Naive thymus-derived CD8-positive, alpha-beta T cell (primary cell): ENCODE measurements around the gene AGAP6. TPM values are rescaled to one million over a fixed set of nuclear protein-coding genes. Genes with fewer than 3 reads are reported as not detected.
"Not testable (repeated sequence)": the region's sequence is repeated elsewhere in the genome, so short reads cannot be mapped to it uniquely, and the experiment has no call there.

Experiments used
- ATAC-seq, 2 donors: fragments of 150-1000 bp; cut with Tn5 transposase in 1 of 2; sonication (Bioruptor Pico), chemical (Tn5 transposase) in 1 of 2; 1 replicate in 1 of 2; 2 replicates in 1 of 2; pipeline ENCODE4 v1.10.0; 2021; ENCODE audit warnings: mild to moderate bottlenecking in 2 of 2, moderate library complexity in 2 of 2
- POLR2A ChIA-PET: fragments of 350-600 bp; sonication (Branson Sonifier 250); formaldehyde crosslinking; loops from one replicate; lab custom pipeline; 2021; ENCODE audit warnings: antibody characterized with exemption; lab: Charles Lee
- DNase-seq, 10 donors: peaks; one replicate each; pipeline versions ENCODE4 v3.0.0 to v3.0.0-alpha.2; 2020 to 2022
- H3K27ac Mint-ChIP-seq, 10 donors: one replicate each; pipeline ENCODE4 v1.8.0; 2020 to 2022; ENCODE audit warnings: mild to moderate bottlenecking in 10 of 10, mixed read lengths in 10 of 10, moderate library complexity in 4 of 10, inconsistent platforms in 1 of 10
- H3K27me3 Mint-ChIP-seq, 5 donors: one replicate each; pipeline ENCODE4 v1.8.0; 2021 to 2022; ENCODE audit warnings: mixed read lengths in 5 of 5
- H3K36me3 Mint-ChIP-seq, 3 donors: one replicate each; pipeline ENCODE4 v1.8.0; 2020 to 2022; ENCODE audit warnings: mixed read lengths in 3 of 3, mild to moderate bottlenecking in 2 of 3, inconsistent platforms in 1 of 3
- H3K4me1 Mint-ChIP-seq, 4 donors: one replicate each; pipeline ENCODE4 v1.8.0; 2021 to 2022; ENCODE audit warnings: mixed read lengths in 4 of 4
- H3K4me3 Mint-ChIP-seq, 10 donors: one replicate each; pipeline ENCODE4 v1.8.0; 2020 to 2022; ENCODE audit warnings: mild to moderate bottlenecking in 10 of 10, mixed read lengths in 10 of 10, moderate library complexity in 6 of 10, inconsistent platforms in 1 of 10
- H3K9me3 Mint-ChIP-seq, 9 donors: one replicate each; pipeline ENCODE4 v1.8.0; 2020 to 2022; ENCODE audit warnings: mixed read lengths in 9 of 9, mild to moderate bottlenecking in 3 of 9, inconsistent platforms in 1 of 9, moderate library complexity in 1 of 9
- polyA plus RNA-seq, 3 donors: library from polyadenylated mRNA; unstranded; fragments of 300-500 nt; fragmentation: Illumina TruSeq; gene quantifications; one replicate each; pipeline ENCODE4 v1.2.3, GENCODE V29; 2021
- total RNA-seq, 8 experiments: library from RNA in 2 of 8; stranded (reverse) in 2 of 8; gene quantifications; one replicate each; pipeline ENCODE4 v1.2.3 and lab custom pipeline; 2021 to 2026

Gene AGAP6
- total and polyA plus RNA-seq, 5 experiments from 2014 or later = 0.47 to 28.6 (median 2.7) TPM

- POLR2A ChIA-PET, H3K4me3 Mint-ChIP-seq, H3K4me1 Mint-ChIP-seq, H3K9me3 Mint-ChIP-seq, DNase-seq, H3K27me3 Mint-ChIP-seq, H3K36me3 Mint-ChIP-seq, H3K27ac Mint-ChIP-seq: not testable (repeated sequence)
- ATAC-seq = peak in 1 of 2 donors; percentile 46
These were observed 47.1 kb downstream of the AGAP6 start for GRCh38 chr10:50035337-50035736.

- ATAC-seq (no peak), DNase-seq (no peak)
- Mint-ChIP-seq H3K27ac (no peak overlapping the region), H3K9me3 (no peaks in the 10 kb centered on the region), H3K36me3 (peaks cover 0 to 13% (median 11%) of the 10 kb centered on the region in 3 donors), H3K4me1 (no peaks in the 10 kb centered on the region), H3K27me3 (no peaks in the 10 kb centered on the region), H3K4me3 (no peak overlapping the region)
- POLR2A ChIA-PET = no interaction called here
These were observed 56.9 kb downstream of the AGAP6 start for GRCh38 chr10:50044941-50045664.

GRCh38 chr10:50046457-50046856 is 58.3 kb downstream of the AGAP6 start:
- H3K27ac Mint-ChIP-seq, H3K9me3 Mint-ChIP-seq, H3K4me1 Mint-ChIP-seq, ATAC-seq, H3K27me3 Mint-ChIP-seq, DNase-seq, H3K4me3 Mint-ChIP-seq, POLR2A ChIA-PET: not testable (repeated sequence)
- H3K36me3 Mint-ChIP-seq = peaks cover 0 to 13% (median 8%) of the 10 kb centered on the region in 3 donors

- Mint-ChIP-seq H3K36me3 (peaks cover 0 to 11% (median 4%) of the 10 kb centered on the region in 3 donors), H3K27ac (peak overlapping the region in 1 of 10 donors; percentile 81), H3K4me3 (peak overlapping the region in 1 of 10 donors; percentile 26)
- ATAC-seq, H3K27me3 Mint-ChIP-seq, H3K4me1 Mint-ChIP-seq, POLR2A ChIA-PET, H3K9me3 Mint-ChIP-seq, DNase-seq: not testable (repeated sequence)
These were observed 59.4 kb downstream of the AGAP6 start for GRCh38 chr10:50047594-50047993.

- H3K27me3 Mint-ChIP-seq, H3K4me3 Mint-ChIP-seq, DNase-seq, ATAC-seq, H3K27ac Mint-ChIP-seq, H3K4me1 Mint-ChIP-seq, POLR2A ChIA-PET, H3K9me3 Mint-ChIP-seq: not testable (repeated sequence)
- peaks cover 0 to 11% (median 5%) of the 10 kb centered on the region in 3 donors for H3K36me3 Mint-ChIP-seq
These were observed 63.9 kb downstream of the AGAP6 start for GRCh38 chr10:50051995-50052660.

- DNase-seq, H3K27me3 Mint-ChIP-seq, H3K27ac Mint-ChIP-seq, ATAC-seq, H3K4me3 Mint-ChIP-seq, H3K4me1 Mint-ChIP-seq, POLR2A ChIA-PET, H3K9me3 Mint-ChIP-seq: not testable (repeated sequence)
- H3K36me3 Mint-ChIP-seq = peaks cover 0 to 11% (median 5%) of the 10 kb centered on the region in 3 donors
These were observed 64.7 kb downstream of the AGAP6 start for GRCh38 chr10:50052778-50053376.

GRCh38 chr10:50055494-50056292 is 67.5 kb downstream of the AGAP6 start:
- ATAC-seq, H3K9me3 Mint-ChIP-seq, DNase-seq, H3K27me3 Mint-ChIP-seq, H3K27ac Mint-ChIP-seq, H3K4me1 Mint-ChIP-seq, POLR2A ChIA-PET, H3K4me3 Mint-ChIP-seq: not testable (repeated sequence)
- H3K36me3 Mint-ChIP-seq = peaks cover 0 to 14% (median 5%) of the 10 kb centered on the region in 3 donors

- H3K27ac Mint-ChIP-seq, POLR2A ChIA-PET, H3K4me3 Mint-ChIP-seq, H3K9me3 Mint-ChIP-seq, H3K4me1 Mint-ChIP-seq, ATAC-seq, DNase-seq, H3K27me3 Mint-ChIP-seq: not testable (repeated sequence)
- peaks cover 0 to 14% (median 5%) of the 10 kb centered on the region in 3 donors for H3K36me3 Mint-ChIP-seq
These were observed 68.4 kb downstream of the AGAP6 start for GRCh38 chr10:50056654-50057053.

- POLR2A ChIA-PET, H3K27ac Mint-ChIP-seq, H3K27me3 Mint-ChIP-seq, H3K9me3 Mint-ChIP-seq, DNase-seq, H3K4me1 Mint-ChIP-seq, ATAC-seq, H3K4me3 Mint-ChIP-seq: not testable (repeated sequence)
- peaks cover 0 to 12% (median 5%) of the 10 kb centered on the region in 3 donors for H3K36me3 Mint-ChIP-seq
These were observed 70.5 kb downstream of the AGAP6 start for GRCh38 chr10:50058727-50059126.

GRCh38 chr10:50059946-50060345 is 71.7 kb downstream of the AGAP6 start:
- POLR2A ChIA-PET, DNase-seq, H3K9me3 Mint-ChIP-seq, H3K27me3 Mint-ChIP-seq, H3K27ac Mint-ChIP-seq, H3K4me1 Mint-ChIP-seq, H3K4me3 Mint-ChIP-seq, ATAC-seq: not testable (repeated sequence)
- peaks cover 0 to 11% (median 5%) of the 10 kb centered on the region in 3 donors for H3K36me3 Mint-ChIP-seq
